Activated B cell treated with CpG ODN at 0.5 μM for 24 hours (primary cell): ENCODE results near the gene RADIL. TPM values are rescaled to one million over a fixed set of nuclear protein-coding genes. Genes with fewer than 3 reads are reported as not detected.
A peak's percentile ranks its signal among the peaks of the same experiment; 100 is the strongest.

ENCODE experiments used
- ATAC-seq: fragments of 200-7000 bp; cut with Tn5 transposase; one replicate; pipeline ENCODE4 v1.10.0; 2021; ENCODE audit warnings: low read depth, mild to moderate bottlenecking, moderate library complexity
- CTCF ChIA-PET: fragments of 350-600 bp; sonication (Branson Sonifier 250); formaldehyde crosslinking; loops from one replicate; lab custom pipeline; 2021; ENCODE audit warnings: antibody characterized with exemption; lab: Charles Lee
- POLR2A ChIA-PET: fragments of 350-600 bp; sonication (Branson Sonifier 250); formaldehyde crosslinking; loops from one replicate; lab custom pipeline; 2021; ENCODE audit warnings: antibody characterized with exemption; lab: Charles Lee
- DNase-seq: peaks from one replicate; pipeline ENCODE4 v3.0.0; 2022
- H3K27ac Mint-ChIP-seq: one replicate; pipeline ENCODE4 v1.8.0; 2020; ENCODE audit warnings: mixed read lengths
- H3K27me3 Mint-ChIP-seq: one replicate; pipeline ENCODE4 v1.8.0; 2021; ENCODE audit warnings: mixed read lengths
- H3K36me3 Mint-ChIP-seq: one replicate; pipeline ENCODE4 v1.8.0; 2021; ENCODE audit warnings: low read depth, mixed read lengths
- H3K4me1 Mint-ChIP-seq: one replicate; pipeline ENCODE4 v1.8.0; 2021; ENCODE audit warnings: mixed read lengths
- H3K4me3 Mint-ChIP-seq: one replicate; pipeline ENCODE4 v1.8.0; 2020; ENCODE audit warnings: mild to moderate bottlenecking, mixed read lengths
- H3K9me3 Mint-ChIP-seq: one replicate; pipeline ENCODE4 v1.8.0; 2020; ENCODE audit warnings: mixed read lengths
- CTCF ChIP-seq: fragments of 200-600 bp; IDR thresholded peaks from one replicate; pipeline ENCODE4 v1.8.0; 2022; ENCODE audit warnings: antibody characterized with exemption, mild to moderate bottlenecking
- intact Hi-C: fragments of 100-400 bp; cut with micrococcal nuclease; formaldehyde crosslinking; loops from one replicate; pipeline ENCODE4 v1.15.1; 2024
- total RNA-seq: library from RNA; stranded (reverse); gene quantifications from 2 replicates; pipeline ENCODE4 v1.2.3, GENCODE V29; 2022

The RADIL gene
- total RNA-seq, 1 donor from 2014 or later = not detected

GRCh38 chr7:4809091-4809591 lies 74.4 kb downstream of the RADIL start:
- Mint-ChIP-seq H3K4me1 (peaks cover 11% of the 10 kb centered on the region), H3K27ac (no peak overlapping the region), H3K36me3 (no peaks in the 10 kb centered on the region), H3K4me3 (peak overlapping the region; percentile 78), H3K27me3 (peaks cover 19% of the 10 kb centered on the region), H3K9me3 (no peaks in the 10 kb centered on the region)
- peak; percentile 61 for ATAC-seq
- TF ChIP-seq CTCF = no peak
- intact Hi-C loops = no loop called here
- POLR2A ChIA-PET = interaction anchor here (1.2 kb wide), 1 partner anchor 16 kb away, joined by 3 read pairs; no protein-coding TSS in a partner anchor
- no peak for DNase-seq
- CTCF ChIA-PET = interaction anchor here (1.0 to 1.2 kb wide), 2 partner anchors 10 to 165 kb away, joined by 3 to 4 read pairs; no protein-coding TSS in a partner anchor

DNA sequence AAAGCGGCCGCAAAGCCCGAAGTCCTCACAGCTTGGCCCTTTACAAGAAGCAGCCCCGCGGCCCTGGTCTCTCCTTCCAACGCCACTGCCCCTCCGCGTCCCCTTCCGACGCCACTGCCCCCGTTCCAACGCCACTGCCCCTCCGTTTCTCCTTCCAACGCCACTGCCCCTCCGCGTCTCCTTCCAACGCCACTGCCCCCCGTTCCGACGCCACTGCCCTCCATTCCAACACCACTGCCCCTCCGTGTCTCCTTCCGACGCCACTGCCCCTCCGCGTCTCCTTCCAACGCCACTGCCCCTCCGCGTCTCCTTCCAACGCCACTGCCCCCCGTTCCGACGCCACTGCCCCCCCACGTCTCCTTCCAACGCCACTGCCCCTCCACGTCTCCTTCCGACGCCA lies 75.0 kb downstream of the RADIL start:
- H3K4me1 Mint-ChIP-seq = peaks cover 11% of the 10 kb centered on the region
- ATAC-seq = no peak
- no peaks in the 10 kb centered on the region for H3K9me3 Mint-ChIP-seq
- TF ChIP-seq CTCF = no peak
- peaks cover 14% of the 10 kb centered on the region for H3K27me3 Mint-ChIP-seq
- POLR2A ChIA-PET = interaction anchor here (1.2 kb wide), 1 partner anchor 15 kb away, joined by 3 read pairs; no protein-coding TSS in a partner anchor
- intact Hi-C loops = no loop called here
- no peak overlapping the region for H3K4me3 Mint-ChIP-seq
- CTCF ChIA-PET = interaction anchor here (1.0 kb wide), 1 partner anchor 16 kb away, joined by 3 read pairs; no protein-coding TSS in a partner anchor
- no peaks in the 10 kb centered on the region for H3K36me3 Mint-ChIP-seq
- no peak overlapping the region for H3K27ac Mint-ChIP-seq
- DNase-seq = no peak

GRCh38 chr7:4808026-4808425 lies 75.5 kb downstream of the RADIL start:
- Mint-ChIP-seq H3K4me3 (no peak overlapping the region), H3K27ac (no peak overlapping the region), H3K9me3 (no peaks in the 10 kb centered on the region), H3K4me1 (peaks cover 11% of the 10 kb centered on the region), H3K36me3 (no peaks in the 10 kb centered on the region), H3K27me3 (peaks cover 9% of the 10 kb centered on the region)
- ChIA-PET CTCF (interaction anchor here (1.0 kb wide), 1 partner anchor 16 kb away, joined by 3 read pairs; no protein-coding TSS in a partner anchor), POLR2A (no interaction called here)
- intact Hi-C loops = no loop called here
- no peak for TF ChIP-seq CTCF
- ATAC-seq = no peak
- DNase-seq = no peak

DNA sequence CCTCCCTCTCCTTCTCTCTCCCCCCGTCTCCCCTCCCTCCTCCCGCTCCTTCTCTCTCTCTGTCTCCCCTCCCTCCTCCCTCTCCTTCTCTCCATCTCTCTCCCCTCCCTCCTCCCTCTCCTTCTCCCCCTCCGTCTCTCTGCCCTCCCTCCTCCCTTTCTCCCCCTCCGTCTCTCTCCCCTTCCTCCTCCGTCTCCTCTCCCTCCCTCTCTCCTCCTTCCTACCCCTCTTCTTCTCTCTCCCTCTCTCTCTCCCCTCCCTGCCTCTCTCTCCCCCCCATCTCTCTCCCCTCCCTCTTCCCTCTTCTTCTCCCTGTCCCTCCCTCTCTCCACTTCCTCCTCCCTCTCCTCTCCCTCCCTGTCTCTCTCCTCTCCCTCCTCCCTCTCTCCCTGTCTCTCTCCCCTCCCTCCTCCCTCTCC lies 75.9 kb downstream of the RADIL start:
- Mint-ChIP-seq H3K4me3 (no peak overlapping the region), H3K36me3 (no peaks in the 10 kb centered on the region), H3K9me3 (no peaks in the 10 kb centered on the region), H3K4me1 (peaks cover 11% of the 10 kb centered on the region), H3K27me3 (peaks cover 6% of the 10 kb centered on the region), H3K27ac (no peak overlapping the region)
- no peak for TF ChIP-seq CTCF
- ChIA-PET CTCF (interaction anchor here (1.0 kb wide), 1 partner anchor 15 kb away, joined by 3 read pairs; no protein-coding TSS in a partner anchor), POLR2A (no interaction called here)
- no peak for DNase-seq
- no peak for ATAC-seq
- intact Hi-C loops = no loop called here

DNA sequence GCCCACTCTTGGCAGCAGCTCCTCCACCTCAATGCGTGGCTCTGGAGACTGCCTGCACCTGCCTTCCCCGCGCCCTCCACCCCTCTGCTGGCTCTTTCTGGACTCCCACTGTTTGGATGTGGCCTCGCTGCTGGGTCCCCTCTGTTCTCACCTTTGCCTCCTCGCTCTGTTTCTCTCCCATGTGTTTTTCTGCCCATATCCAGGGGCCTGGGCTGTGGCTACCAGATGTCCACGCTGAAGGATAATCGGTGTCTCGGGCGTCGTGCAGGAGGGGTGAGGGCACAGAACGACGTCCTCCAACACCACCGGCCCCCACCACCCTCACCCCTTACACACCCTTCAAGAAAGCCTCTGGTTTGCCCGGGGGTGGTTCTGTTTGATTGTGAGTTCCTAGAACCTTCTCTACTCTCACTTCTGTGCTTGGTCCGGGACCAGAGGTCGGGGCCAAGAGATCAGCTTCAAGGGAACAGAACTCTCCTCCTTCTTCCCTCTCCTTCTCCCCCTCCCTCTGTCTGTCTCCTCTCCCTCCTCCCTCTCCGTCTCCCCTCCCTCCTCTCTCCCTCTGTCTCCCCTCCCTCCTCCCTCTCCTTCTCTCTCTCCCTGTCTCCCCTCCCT lies 76.4 kb downstream of the RADIL start:
- H3K27ac Mint-ChIP-seq = peak overlapping the region; percentile 25
- no peaks in the 10 kb centered on the region for H3K9me3 Mint-ChIP-seq
- no peaks in the 10 kb centered on the region for H3K36me3 Mint-ChIP-seq
- intact Hi-C loops = no loop called here
- CTCF ChIA-PET = no interaction called here
- H3K4me1 Mint-ChIP-seq = peaks cover 11% of the 10 kb centered on the region
- no peak for TF ChIP-seq CTCF
- H3K27me3 Mint-ChIP-seq = peaks cover 6% of the 10 kb centered on the region
- no peak for DNase-seq
- no peak for ATAC-seq
- POLR2A ChIA-PET = no interaction called here
- no peak overlapping the region for H3K4me3 Mint-ChIP-seq
